Chondrocyte (in vitro differentiated cells): ENCODE results near the gene ABHD4. TPM values are rescaled to one million over a fixed set of nuclear protein-coding genes. Genes with fewer than 3 reads are reported as not detected.

Experiments
- DNase-seq: peaks from one replicate; pipeline ENCODE4 v3.0.0; 2021; ENCODE audit warnings: mixed read lengths, low spot score
- H3K27ac Mint-ChIP-seq: one replicate; pipeline ENCODE4 v1.8.0; 2021; ENCODE audit warnings: mild to moderate bottlenecking, moderate library complexity, mixed read lengths; ENCODE audit not compliant: unreplicated experiment
- H3K27me3 Mint-ChIP-seq: 2 replicates; pipeline ENCODE4 v1.8.0; 2021; ENCODE audit warnings: low read depth, mixed read lengths
- H3K36me3 Mint-ChIP-seq: 2 replicates; pipeline ENCODE4 v1.8.0; 2021; ENCODE audit warnings: low read depth, mixed read lengths
- H3K4me1 Mint-ChIP-seq: 2 replicates; pipeline ENCODE4 v1.8.0; 2021; ENCODE audit warnings: low read depth, mild to moderate bottlenecking, mixed read lengths
- H3K4me3 Mint-ChIP-seq: one replicate; pipeline ENCODE4 v1.8.0; 2021; ENCODE audit warnings: mild to moderate bottlenecking, moderate library complexity, mixed read lengths; ENCODE audit not compliant: unreplicated experiment
- H3K9me3 Mint-ChIP-seq: 2 replicates; pipeline ENCODE4 v1.8.0; 2021; ENCODE audit warnings: low read depth, mixed read lengths
- CTCF ChIP-seq: fragments of 200-600 bp; sonication (generic); IDR thresholded peaks from 2 replicates; pipeline ENCODE4 v1.5.0; 2021; ENCODE audit warnings: antibody characterized with exemption, mild to moderate bottlenecking, moderate library complexity
- total RNA-seq: library from RNA; stranded (reverse); gene quantifications from 3 replicates; pipeline ENCODE4 v1.2.1, GENCODE V29; 2021

Gene ABHD4
- total RNA-seq, 1 donor from 2014 or later, result 88.0 TPM

GRCh38 chr14:22646570-22647254, 48.6 kb downstream of the ABHD4 start:
- H3K27ac Mint-ChIP-seq, result peak overlapping the region; percentile 100
- H3K4me3 Mint-ChIP-seq, result no peak overlapping the region
- no peak for DNase-seq
- peaks cover 69% of the 10 kb centered on the region for H3K4me1 Mint-ChIP-seq
- no peak for TF ChIP-seq CTCF
- no peaks in the 10 kb centered on the region for H3K9me3 Mint-ChIP-seq
- no peaks in the 10 kb centered on the region for H3K36me3 Mint-ChIP-seq
- no peaks in the 10 kb centered on the region for H3K27me3 Mint-ChIP-seq

- H3K4me1 Mint-ChIP-seq, result peaks cover 73% of the 10 kb centered on the region
- H3K27ac Mint-ChIP-seq, result peak overlapping the region; percentile 78
- TF ChIP-seq CTCF, result no peak
- DNase-seq, result no peak
- no peaks in the 10 kb centered on the region for H3K9me3 Mint-ChIP-seq
- no peaks in the 10 kb centered on the region for H3K36me3 Mint-ChIP-seq
- no peak overlapping the region for H3K4me3 Mint-ChIP-seq
- H3K27me3 Mint-ChIP-seq, result no peaks in the 10 kb centered on the region
These were observed 50.4 kb downstream of the ABHD4 start for GRCh38 chr14:22648506-22648905.

- no peak overlapping the region for H3K4me3 Mint-ChIP-seq
- no peak for TF ChIP-seq CTCF
- no peaks in the 10 kb centered on the region for H3K27me3 Mint-ChIP-seq
- peaks cover 72% of the 10 kb centered on the region for H3K4me1 Mint-ChIP-seq
- DNase-seq, result no peak
- no peaks in the 10 kb centered on the region for H3K36me3 Mint-ChIP-seq
- peak overlapping the region; percentile 88 for H3K27ac Mint-ChIP-seq
- H3K9me3 Mint-ChIP-seq, result no peaks in the 10 kb centered on the region
These were observed 52.1 kb downstream of the ABHD4 start for GRCh38 chr14:22650046-22650739.

- DNase-seq, result no peak
- peaks cover 68% of the 10 kb centered on the region for H3K4me1 Mint-ChIP-seq
- no peak for TF ChIP-seq CTCF
- peak overlapping the region; percentile 88 for H3K27ac Mint-ChIP-seq
- H3K9me3 Mint-ChIP-seq, result no peaks in the 10 kb centered on the region
- no peaks in the 10 kb centered on the region for H3K27me3 Mint-ChIP-seq
- H3K4me3 Mint-ChIP-seq, result no peak overlapping the region
- H3K36me3 Mint-ChIP-seq, result no peaks in the 10 kb centered on the region
These were observed 52.9 kb downstream of the ABHD4 start for GRCh38 chr14:22650960-22651521.

- Mint-ChIP-seq H3K9me3 (no peaks in the 10 kb centered on the region), H3K27me3 (no peaks in the 10 kb centered on the region), H3K4me1 (peaks cover 68% of the 10 kb centered on the region), H3K36me3 (no peaks in the 10 kb centered on the region), H3K4me3 (no peak overlapping the region), H3K27ac (peak overlapping the region; percentile 88)
- TF ChIP-seq CTCF, result no peak
- no peak for DNase-seq
These were observed 53.5 kb downstream of the ABHD4 start for GRCh38 chr14:22651586-22651985.
